ENCODE data around the gene PAPOLB. TPM values are rescaled to one million over a fixed set of nuclear protein-coding genes. Genes with fewer than 3 reads are reported as not detected.
"Not testable (repeated sequence)": the region's sequence is repeated elsewhere in the genome, so short reads cannot be mapped to it uniquely, and the experiment has no call there.

Gene PAPOLB
- total and polyA plus RNA-seq, 8 donors = 0.37 TPM; not detected in 7

- intact Hi-C loops (cut with DNase I; ENCODE audit: low total_unique reads) = no loop called here
Observed at GRCh38 chr7:4904346-4904745, 42.5 kb upstream of the PAPOLB start.

GRCh38 chr7:4895766-4896165, 33.9 kb upstream of the PAPOLB start:
- Histone ChIP-seq H3K4me3 (no peak overlapping the region), H3K36me3 (no peaks in the 10 kb centered on the region), H3K4me1 (no peaks in the 10 kb centered on the region), H3K27me3 (peaks cover 0 to 4% (median 0%) of the 10 kb centered on the region in 3 donors), H3K27ac (no peak overlapping the region), H3K9me3 (peaks cover 0 to 18% (median 10%) of the 10 kb centered on the region in 4 donors)
- WGBS, 5 donors = 82 to 90% (median 84%) methylated on average over 11 of the region's 11 CpGs
- no peak for DNase-seq
- intact Hi-C loops (cut with DNase I; ENCODE audit: low total_unique reads) = no loop called here
- TF ChIP-seq POLR2A (IDR thresholded peaks at IDR 0.05) (no peak), POLR2AphosphoS5 (IDR thresholded peaks at IDR 0.05) (no peak), EP300 (IDR thresholded peaks at IDR 0.05) (no peak), CTCF (IDR thresholded peaks at IDR 0.05) (no peak)

More at GRCh38 chr7:4904346-4904745, 42.5 kb upstream of the PAPOLB start:
- Histone ChIP-seq H3K27ac (no peak overlapping the region), H3K9me3 (no peaks in the 10 kb centered on the region), H3K36me3 (no peaks in the 10 kb centered on the region), H3K27me3 (peaks cover 0 to 61% (median 8%) of the 10 kb centered on the region in 3 donors), H3K4me1 (no peaks in the 10 kb centered on the region), H3K4me3 (no peak overlapping the region)
- TF ChIP-seq POLR2A (IDR thresholded peaks at IDR 0.05) (no peak), POLR2AphosphoS5 (IDR thresholded peaks at IDR 0.05) (no peak), EP300 (IDR thresholded peaks at IDR 0.05) (no peak), CTCF (IDR thresholded peaks at IDR 0.05) (no peak)
- no peak for DNase-seq

GRCh38 chr7:4894482-4894881, 32.7 kb upstream of the PAPOLB start:
- Histone ChIP-seq H3K4me1 (no peaks in the 10 kb centered on the region), H3K27me3 (peaks cover 0 to 3% (median 0%) of the 10 kb centered on the region in 3 donors), H3K27ac (no peak overlapping the region), H3K36me3 (no peaks in the 10 kb centered on the region), H3K9me3 (peaks cover 0 to 18% (median 10%) of the 10 kb centered on the region in 4 donors), H3K4me3 (no peak overlapping the region)
- 83 to 94% (median 85%) methylated on average over 9 of the region's 9 CpGs for WGBS, 5 donors
- intact Hi-C loops (cut with DNase I; ENCODE audit: low total_unique reads) = no loop called here
- no peak for TF ChIP-seq POLR2A (IDR thresholded peaks at IDR 0.05)
- no peak for TF ChIP-seq CTCF (IDR thresholded peaks at IDR 0.05)
- TF ChIP-seq EP300 (IDR thresholded peaks at IDR 0.05) = no peak
- no peak for TF ChIP-seq POLR2AphosphoS5 (IDR thresholded peaks at IDR 0.05)
- DNase-seq = no peak

GRCh38 chr7:4893929-4894475, 32.2 kb upstream of the PAPOLB start:
- H3K4me1 ChIP-seq = no peaks in the 10 kb centered on the region
- 76 to 87% (median 82%) methylated on average over 8 of the region's 8 CpGs for WGBS, 5 donors
- no peak overlapping the region for H3K4me3 ChIP-seq
- H3K9me3 ChIP-seq = peaks cover 0 to 18% (median 10%) of the 10 kb centered on the region in 4 donors
- no peak for DNase-seq
- intact Hi-C loops (cut with DNase I; ENCODE audit: low total_unique reads) = no loop called here
- no peaks in the 10 kb centered on the region for H3K36me3 ChIP-seq
- TF ChIP-seq POLR2A (IDR thresholded peaks at IDR 0.05) = no peak
- TF ChIP-seq POLR2AphosphoS5 (IDR thresholded peaks at IDR 0.05) = no peak
- no peak for TF ChIP-seq EP300 (IDR thresholded peaks at IDR 0.05)
- TF ChIP-seq CTCF (IDR thresholded peaks at IDR 0.05) = no peak
- no peak overlapping the region for H3K27ac ChIP-seq
- H3K27me3 ChIP-seq = peaks cover 0 to 6% (median 0%) of the 10 kb centered on the region in 3 donors

- WGBS, 5 donors = 70 to 82% (median 71%) methylated on average over 4 of the region's 4 CpGs
- H3K27me3 ChIP-seq; DNase-seq; H3K27ac ChIP-seq; intact Hi-C loops (cut with DNase I; ENCODE audit: low total_unique reads); H3K4me1 ChIP-seq; H3K4me3 ChIP-seq; H3K36me3 ChIP-seq: not testable (repeated sequence)
- H3K9me3 ChIP-seq = peaks cover 0 to 13% (median 9%) of the 10 kb centered on the region in 4 donors
Observed at GRCh38 chr7:4893188-4893587, 31.4 kb upstream of the PAPOLB start.

- intact Hi-C loops (cut with DNase I; ENCODE audit: low total_unique reads); DNase-seq; H3K27ac ChIP-seq; H3K27me3 ChIP-seq; H3K4me3 ChIP-seq; H3K36me3 ChIP-seq; H3K4me1 ChIP-seq: not testable (repeated sequence)
- H3K9me3 ChIP-seq = peaks cover 0 to 13% (median 9%) of the 10 kb centered on the region in 4 donors
- WGBS, 5 donors = 43 to 78% (median 66%) methylated on average over 2 of the region's 2 CpGs
Observed at GRCh38 chr7:4891522-4891921, 29.7 kb upstream of the PAPOLB start.
